DMS114 treated with DMSO at 0.1 percent for 48 hours (cell line): Measurements from ENCODE around the gene PRICKLE2.

Experiments
- DNase-seq: peaks from one replicate; lab custom pipeline; 2025; ENCODE audit not compliant: unreplicated experiment; lab: John Stamatoyannopoulos, UW

PRICKLE2 gene

GRCh38 chr3:64190517-64191515 lies 34.5 kb downstream of the PRICKLE2 start:
- no peak for DNase-seq

GRCh38 chr3:64188810-64189560 lies 36.3 kb downstream of the PRICKLE2 start:
- no peak for DNase-seq

GRCh38 chr3:64187065-64187959 lies 38.0 kb downstream of the PRICKLE2 start:
- no peak for DNase-seq

- DNase-seq, result no peak
These were observed 38.6 kb downstream of the PRICKLE2 start for GRCh38 chr3:64186667-64187064.

- no peak for DNase-seq
These were observed 39.8 kb downstream of the PRICKLE2 start for GRCh38 chr3:64185436-64185835.

- no peak for DNase-seq
These were observed 40.6 kb downstream of the PRICKLE2 start for GRCh38 chr3:64184621-64185020.

DNA sequence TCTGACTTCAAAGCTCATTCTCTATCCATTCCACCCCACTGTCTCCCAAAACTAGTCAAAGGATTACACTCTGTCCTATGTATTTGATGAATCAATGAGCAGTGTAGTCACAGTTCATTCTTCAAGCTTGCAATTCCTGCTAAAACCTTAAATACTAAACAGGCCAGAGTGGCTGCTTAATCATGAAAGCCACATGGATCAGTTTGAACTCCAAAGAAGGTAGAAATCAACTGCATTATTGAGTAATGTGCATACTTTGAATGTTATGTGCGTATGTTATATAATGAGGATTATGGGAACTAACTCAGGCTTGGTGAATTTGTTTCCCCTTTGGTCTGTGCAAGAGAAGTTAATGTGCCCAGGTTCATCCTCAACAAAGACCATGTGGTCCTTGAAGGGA lies 45.4 kb downstream of the PRICKLE2 start:
- no peak for DNase-seq

DNA sequence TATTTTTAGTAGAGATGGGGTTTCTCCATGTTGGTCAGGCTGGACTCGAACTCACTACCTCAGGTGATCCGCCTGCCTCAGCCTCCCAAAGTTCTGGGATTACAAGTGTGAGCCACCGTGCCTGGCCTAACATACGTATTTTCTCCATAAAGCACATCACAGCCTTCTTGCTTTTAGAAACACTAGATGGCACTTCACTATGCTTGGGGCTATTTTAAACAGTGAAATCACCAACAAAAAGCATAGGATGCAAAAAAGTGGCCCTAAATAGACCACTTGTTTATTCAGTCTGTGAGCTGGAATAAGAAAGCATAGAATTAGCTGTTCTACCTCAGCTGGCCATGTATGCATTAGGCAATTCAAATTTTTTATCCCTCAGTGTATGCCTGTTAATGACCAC lies 46.0 kb downstream of the PRICKLE2 start:
- DNase-seq, result no peak

DNA sequence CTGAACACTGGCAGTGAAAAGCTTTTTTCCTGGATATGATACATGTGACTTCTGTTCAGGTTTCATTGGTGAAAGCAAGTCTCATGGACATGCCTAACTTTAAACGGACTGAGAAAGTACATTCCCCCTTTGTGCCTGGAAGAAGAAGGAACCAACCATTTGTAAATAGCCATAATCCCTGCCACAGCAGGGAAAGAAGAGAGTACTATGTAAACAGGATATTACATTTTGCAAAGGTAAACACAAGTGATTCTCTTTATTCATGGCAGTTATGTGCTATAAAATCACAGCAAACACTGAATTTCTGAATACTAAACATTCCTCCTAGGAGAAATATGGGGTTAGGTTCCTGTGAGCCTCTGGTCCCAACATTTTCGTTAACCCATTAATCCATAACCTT lies 46.8 kb downstream of the PRICKLE2 start:
- no peak for DNase-seq

- no peak for DNase-seq
These were observed 48.7 kb downstream of the PRICKLE2 start for GRCh38 chr3:64176461-64176996.

DNA sequence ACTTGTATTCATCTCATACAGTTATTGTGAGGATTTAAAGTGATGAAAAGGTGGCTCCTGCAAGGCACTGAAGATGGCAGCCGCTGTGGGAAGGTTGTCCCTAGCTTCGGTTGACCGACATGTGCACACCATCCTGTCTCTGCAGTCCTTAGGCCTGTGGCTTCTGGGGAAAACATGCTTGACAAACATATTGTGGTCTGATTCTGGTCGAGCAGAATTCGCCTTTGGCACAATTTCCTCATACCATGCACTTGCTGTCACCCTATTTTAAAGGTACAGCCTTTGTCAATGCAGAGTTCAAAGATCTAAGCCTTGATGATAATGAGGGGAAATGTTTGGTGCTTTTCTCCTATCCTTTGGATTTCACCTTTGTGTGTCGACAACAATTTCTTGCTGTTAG lies 50.9 kb downstream of the PRICKLE2 start:
- DNase-seq, result no peak

- DNase-seq, result no peak
These were observed 51.7 kb downstream of the PRICKLE2 start for GRCh38 chr3:64173563-64173962.

- DNase-seq, result no peak
These were observed 55.0 kb downstream of the PRICKLE2 start for GRCh38 chr3:64170270-64170669.

- no peak for DNase-seq
These were observed 57.4 kb downstream of the PRICKLE2 start for GRCh38 chr3:64167868-64168267.

- DNase-seq, result no peak
These were observed 57.9 kb downstream of the PRICKLE2 start for GRCh38 chr3:64167351-64167750.

- DNase-seq, result no peak
These were observed 58.6 kb downstream of the PRICKLE2 start for GRCh38 chr3:64166584-64167162.

DNA sequence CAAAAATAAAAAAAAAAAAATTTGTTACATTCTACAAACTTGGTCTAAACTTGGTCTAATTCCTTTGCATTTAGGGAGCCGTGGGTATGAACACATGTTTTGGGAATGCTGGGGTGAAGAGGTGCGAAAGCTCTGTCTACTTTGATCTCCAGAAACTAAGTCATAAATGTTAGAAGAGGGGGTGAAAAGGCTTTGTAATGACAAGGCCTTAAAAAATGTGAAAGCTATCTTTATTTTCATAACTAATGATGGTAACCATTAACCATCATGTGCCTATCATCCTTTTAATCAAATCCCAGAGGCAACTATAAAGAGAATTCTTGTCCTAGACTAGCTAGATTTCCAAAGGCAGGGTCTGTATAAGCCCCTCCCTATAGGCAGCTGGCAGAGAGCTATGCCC lies 60.9 kb downstream of the PRICKLE2 start:
- DNase-seq, result no peak

DNA sequence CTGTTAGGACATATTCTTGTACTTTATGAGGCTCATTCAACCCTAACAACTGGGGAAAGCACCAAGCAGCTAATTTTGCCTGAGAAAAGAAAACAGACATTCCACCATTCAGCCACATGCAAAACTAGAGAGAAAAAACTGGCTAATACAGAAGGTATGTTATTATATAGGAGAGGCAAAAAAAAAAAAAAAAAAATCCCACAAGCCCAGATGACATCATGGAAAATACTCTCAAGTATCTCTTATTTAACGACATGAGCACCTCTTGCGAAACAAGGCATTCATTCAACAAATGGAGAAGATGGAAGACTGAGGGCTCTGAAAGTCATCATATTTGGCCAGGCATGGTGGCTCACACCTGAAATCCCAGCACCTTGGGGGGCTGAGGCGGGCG lies 61.5 kb downstream of the PRICKLE2 start:
- DNase-seq, result no peak

DNA sequence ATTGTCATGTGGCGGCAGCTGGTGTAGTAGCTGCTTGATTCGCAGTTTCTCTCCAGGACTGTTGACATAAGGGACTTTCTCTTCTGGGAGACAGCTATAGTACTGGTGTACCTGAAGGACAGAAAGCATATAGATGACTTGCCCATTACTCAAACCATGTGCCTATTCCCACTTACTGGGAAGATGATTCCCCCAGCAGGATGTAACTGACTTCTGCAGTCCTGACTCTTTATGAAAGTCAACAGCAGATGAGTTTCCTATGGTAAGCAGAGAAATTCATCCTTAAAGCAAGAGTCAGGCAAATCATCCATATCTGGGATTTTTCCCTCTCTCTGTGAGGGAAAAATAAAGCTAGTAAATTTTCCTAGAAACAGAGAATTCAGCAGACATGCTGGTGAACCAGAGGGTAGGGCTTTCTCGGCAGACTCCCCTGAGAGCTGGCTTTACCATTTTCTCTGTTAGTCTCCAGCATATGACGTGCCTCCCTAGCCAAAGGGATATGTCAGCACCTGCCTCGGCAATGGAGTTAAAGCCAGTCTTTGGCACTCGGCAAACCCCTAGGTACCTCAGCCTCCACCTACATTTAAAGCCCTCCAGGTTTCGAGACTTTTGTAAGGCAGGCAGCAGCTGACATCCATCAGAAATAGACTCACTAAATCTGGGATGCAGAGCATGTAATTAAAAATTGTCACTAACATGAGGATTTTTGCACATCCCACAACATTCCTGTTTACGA lies 62.1 kb downstream of the PRICKLE2 start:
- DNase-seq, result no peak

DNA sequence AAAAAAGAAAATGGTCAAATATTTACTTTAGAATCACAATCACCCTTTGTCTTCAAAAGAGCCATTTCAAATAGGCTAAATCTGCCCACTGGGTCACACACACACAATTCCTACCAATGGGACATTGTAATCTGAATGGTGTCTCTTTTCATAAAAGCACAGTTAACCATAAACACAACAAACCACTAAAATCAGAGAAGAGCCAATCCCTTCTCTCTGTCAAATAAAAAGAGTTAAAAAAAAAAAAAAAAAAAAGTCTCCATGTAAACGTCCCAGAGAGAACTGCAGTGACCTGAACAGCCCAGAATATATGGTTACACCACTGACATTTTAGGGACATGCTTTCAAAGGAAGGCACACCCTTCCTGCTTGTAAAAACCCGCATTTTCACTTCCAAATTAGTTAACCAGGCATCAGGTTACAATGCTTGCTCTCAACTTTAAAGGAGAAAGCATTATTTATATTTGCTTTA lies 63.7 kb downstream of the PRICKLE2 start:
- DNase-seq, result no peak
